H1 (cell line): Measurements from ENCODE around the gene WDR64. TPM values are rescaled to one million over a fixed set of nuclear protein-coding genes. Genes with fewer than 3 reads are reported as not detected.

Source experiments
- CTCF ChIA-PET: fragments of 300-600 bp; sonication (Branson Sonifier 250); formaldehyde crosslinking; loops from one replicate; lab custom pipeline; 2021; ENCODE audit not compliant: partially characterized antibody; lab: Charles Lee
- POLR2A ChIA-PET: fragments of 300-600 bp; sonication (Branson Sonifier 250); formaldehyde crosslinking; loops from one replicate; lab custom pipeline; 2021; ENCODE audit warnings: inconsistent platforms; ENCODE audit not compliant: partially characterized antibody; lab: Charles Lee
- DNase-seq, 2 experiments: peaks; one replicate each; pipeline versions ENCODE4 v3.0.0 to v3.0.0-alpha.2; 2010 to 2022; ENCODE audit warnings: low spot score in 2 of 2, low read depth in 1 of 2, mixed read lengths in 1 of 2
- FAIRE-seq: peaks from 2 replicates; lab custom pipeline; 2011; peaks lifted over from hg19 to GRCh38; lab: Jason Lieb, UNC
- H2AFZ ChIP-seq: 2 replicates; pipeline ENCODE4 v1.8.1; 2012; ENCODE audit warnings: low read length, inconsistent platforms
- H2AK5ac ChIP-seq: 2 replicates; pipeline ENCODE4 v1.6.1; 2013; ENCODE audit warnings: low read depth, low read length
- H2BK120ac ChIP-seq: replicated peaks from 2 replicates; pipeline ENCODE3; 2013; ENCODE audit warnings: low read depth, low read length, inconsistent platforms
- H2BK12ac ChIP-seq: 2 replicates; pipeline ENCODE4 v1.6.1; 2013; ENCODE audit warnings: low read depth, low read length
- H2BK15ac ChIP-seq: 2 replicates; pipeline ENCODE4 v1.6.1; 2013; ENCODE audit warnings: low read length
- H2BK20ac ChIP-seq: 2 replicates; pipeline ENCODE4 v1.6.1; 2013; ENCODE audit warnings: low read length
- H2BK5ac ChIP-seq: 2 replicates; pipeline ENCODE4 v1.6.1; 2013; ENCODE audit warnings: low read depth, low read length
- H3K14ac ChIP-seq: 2 replicates; pipeline ENCODE4 v1.6.1; 2013; ENCODE audit warnings: inconsistent platforms; ENCODE audit not compliant: insufficient read length
- H3K18ac ChIP-seq: 2 replicates; pipeline ENCODE4 v1.6.1; 2013; ENCODE audit warnings: low read length; ENCODE audit errors: extremely low read depth
- H3K23ac ChIP-seq: 2 replicates; pipeline ENCODE4 v1.6.1; 2013; ENCODE audit warnings: inconsistent platforms; ENCODE audit not compliant: insufficient read length
- H3K23me2 ChIP-seq: 2 replicates; pipeline ENCODE4 v1.6.1; 2013; ENCODE audit warnings: low read depth, low read length
- H3K27ac ChIP-seq: 2 replicates; pipeline ENCODE4 v1.6.1; 2011; ENCODE audit warnings: low read depth, low read length, inconsistent platforms
- H3K27me3 ChIP-seq, 4 experiments: replicated peaks in 1 of 4; 1 replicate in 1 of 4; 2 replicates in 3 of 4; pipeline versions ENCODE4 v1.6.1 to v1.8.1; 2011 to 2013; ENCODE audit warnings: low read length in 3 of 4, mild to moderate bottlenecking in 3 of 4, inconsistent platforms in 2 of 4, mixed read lengths in 2 of 4, moderate library complexity in 1 of 4; ENCODE audit not compliant: control insufficient read depth in 3 of 4, insufficient read depth in 3 of 4; ENCODE audit errors: extremely low read depth in 1 of 4
- H3K36me3 ChIP-seq, 4 experiments: 2 replicates each; pipeline versions ENCODE4 v1.6.1 to v1.8.1; 2011 to 2013; ENCODE audit warnings: mild to moderate bottlenecking in 4 of 4, low read length in 3 of 4, moderate library complexity in 2 of 4, control low read depth in 1 of 4, inconsistent platforms in 1 of 4; ENCODE audit not compliant: insufficient read depth in 4 of 4, control insufficient read depth in 2 of 4
- H3K4ac ChIP-seq: replicated peaks from 2 replicates; pipeline ENCODE3; 2013; ENCODE audit warnings: low read length, low read depth, mixed read lengths, inconsistent platforms; ENCODE audit not compliant: insufficient read length
- H3K4me1 ChIP-seq, 4 experiments: replicated peaks in 1 of 4; 1 replicate in 1 of 4; 2 replicates in 3 of 4; pipeline versions ENCODE4 v1.6.1 to v1.8.1; 2011 to 2013; ENCODE audit warnings: low read length in 3 of 4, inconsistent platforms in 2 of 4, mixed read lengths in 1 of 4; ENCODE audit not compliant: insufficient read depth in 4 of 4, control insufficient read depth in 3 of 4
- H3K4me2 ChIP-seq, 2 experiments: 2 replicates each; pipeline versions ENCODE4 v1.6.1 to v1.8.1; 2011 to 2013; ENCODE audit warnings: low read depth in 2 of 2, low read length in 2 of 2, control low read depth in 1 of 2, inconsistent platforms in 1 of 2, mild to moderate bottlenecking in 1 of 2; ENCODE audit not compliant: insufficient read depth in 1 of 2
- H3K4me3 ChIP-seq, 4 experiments: fragments of 200-600, 300-600 bp in 1 of 4; sonication (generic), shearing (Covaris generic), sonication (Bioruptor Twin) in 1 of 4; 2 replicates each; pipeline versions ENCODE4 v1.5.1 to v1.8.1; 2011 to 2016; ENCODE audit warnings: low read length in 4 of 4, low read depth in 3 of 4, control low read depth in 2 of 4, inconsistent platforms in 2 of 4, mild to moderate bottlenecking in 2 of 4, mixed read lengths in 1 of 4, moderate library complexity in 1 of 4; ENCODE audit not compliant: insufficient read depth in 2 of 4; ENCODE audit errors: extremely low read depth in 1 of 4
- H3K56ac ChIP-seq: replicated peaks from 2 replicates; pipeline ENCODE3; 2013; ENCODE audit warnings: low read depth, mild to moderate bottlenecking, mixed read lengths, low read length, inconsistent platforms; ENCODE audit not compliant: insufficient read length
- H3K79me1 ChIP-seq: 2 replicates; pipeline ENCODE4 v1.6.1; 2013; ENCODE audit warnings: low read depth, low read length, control low read depth
- H3K79me2 ChIP-seq, 2 experiments: 2 replicates each; pipeline versions ENCODE4 v1.6.1 to v1.8.1; 2012 to 2013; ENCODE audit warnings: low read length in 2 of 2, mild to moderate bottlenecking in 2 of 2, inconsistent platforms in 1 of 2; ENCODE audit not compliant: insufficient read depth in 2 of 2, control insufficient read depth in 1 of 2
- H3K9ac ChIP-seq, 4 experiments: replicated peaks in 1 of 4; 1 replicate in 1 of 4; 2 replicates in 3 of 4; pipeline versions ENCODE4 v1.6.1 to v1.8.1; 2011 to 2013; ENCODE audit warnings: low read depth in 3 of 4, low read length in 3 of 4, control low read depth in 2 of 4, mild to moderate bottlenecking in 2 of 4, moderate library complexity in 2 of 4, inconsistent platforms in 1 of 4; ENCODE audit errors: extremely low read depth in 1 of 4
- H3K9me3 ChIP-seq, 2 experiments: 2 replicates each; pipeline versions ENCODE4 v1.6.1 to v1.8.1; 2012 to 2013; ENCODE audit warnings: mild to moderate bottlenecking in 2 of 2, moderate library complexity in 2 of 2, control low read depth in 1 of 2, inconsistent platforms in 1 of 2, low read depth in 1 of 2, low read length in 1 of 2, mixed read lengths in 1 of 2; ENCODE audit not compliant: insufficient read depth in 2 of 2
- H4K20me1 ChIP-seq, 2 experiments: replicated peaks in 1 of 2; 2 replicates each; pipeline versions ENCODE3 to v1.8.1; 2011 to 2013; ENCODE audit warnings: inconsistent platforms in 2 of 2, low read length in 2 of 2, mild to moderate bottlenecking in 1 of 2; ENCODE audit not compliant: insufficient read depth in 2 of 2, control insufficient read depth in 1 of 2
- H4K5ac ChIP-seq: 2 replicates; pipeline ENCODE4 v1.6.1; 2013; ENCODE audit warnings: low read length, low read depth, mixed read lengths, inconsistent platforms; ENCODE audit not compliant: insufficient read length
- H4K8ac ChIP-seq: 2 replicates; pipeline ENCODE4 v1.8.0; 2013; ENCODE audit warnings: mild to moderate bottlenecking, moderate library complexity, low read length, inconsistent platforms; ENCODE audit not compliant: insufficient read depth; ENCODE audit errors: extremely low read depth
- H4K91ac ChIP-seq: replicated peaks from 2 replicates; pipeline ENCODE3; 2013; ENCODE audit warnings: low read length, mixed read lengths, inconsistent platforms; ENCODE audit not compliant: insufficient read length
- CEBPB ChIP-seq: IDR thresholded peaks from 2 replicates; pipeline ENCODE4 v1.6.1; 2012; ENCODE audit warnings: low read depth, low read length
- NRF1 ChIP-seq: IDR thresholded peaks from 2 replicates; pipeline ENCODE4 v1.6.1; 2011; ENCODE audit warnings: mild to moderate bottlenecking, low read depth, low read length, improper control_type of control experiment
- POU5F1 ChIP-seq: IDR thresholded peaks from 2 replicates; pipeline ENCODE4 v1.6.1; 2011; ENCODE audit warnings: low read depth, mild to moderate bottlenecking, low read length, moderate library complexity
- RNF2 ChIP-seq: fragments of 200-900, 300-1000 bp; sonication (generic); IDR thresholded peaks from 2 replicates; pipeline ENCODE4 v1.7.1; 2016; ENCODE audit warnings: borderline replicate concordance, low read depth, mild to moderate bottlenecking, antibody characterized with exemption, low read length; ENCODE audit not compliant: poor library complexity, severe bottlenecking; ENCODE audit errors: missing control alignments
- SAP30 ChIP-seq: fragments of 300-600 bp; sonication (generic); IDR thresholded peaks from 2 replicates; pipeline ENCODE4 v1.7.1; 2012; ENCODE audit warnings: low read length, moderate library complexity, mild to moderate bottlenecking, inconsistent platforms; ENCODE audit not compliant: insufficient read depth, insufficient replicate concordance
- SIN3A ChIP-seq, 2 experiments: IDR thresholded peaks in 1 of 2; conservative IDR thresholded peaks in 1 of 2; 2 replicates each; pipeline ENCODE4 v1.6.1; 2011 to 2012; ENCODE audit warnings: low read length in 2 of 2, improper control_type of control experiment in 1 of 2, low read depth in 1 of 2, mild to moderate bottlenecking in 1 of 2
- SP1 ChIP-seq: IDR thresholded peaks from 2 replicates; pipeline ENCODE4 v1.6.1; 2011; ENCODE audit warnings: low read depth, low read length
- YY1 ChIP-seq: IDR thresholded peaks from 2 replicates; pipeline ENCODE4 v1.6.1; 2011; ENCODE audit warnings: low read depth, mild to moderate bottlenecking, low read length
- ZNF274 ChIP-seq: IDR thresholded peaks from 2 replicates; pipeline ENCODE4 v1.7.0; 2012; ENCODE audit warnings: low read length, borderline replicate concordance; ENCODE audit errors: extremely low read depth
- WGBS, 2 experiments: shearing (Covaris generic) in 1 of 2; methylation state at CpG; one replicate each; pipeline versions ENCODE4 v1.1.6 to v1.1.7; 2013 to 2015; ENCODE audit warnings: low lambda C conversion rate in 2 of 2, mixed read lengths in 2 of 2, inconsistent platforms in 1 of 2, low coverage in 1 of 2, missing lambda C conversion rate in 1 of 2; ENCODE audit not compliant: insufficient replicate concordance in 2 of 2, insufficient coverage in 1 of 2, insufficient read length in 1 of 2; ENCODE audit errors: extremely low coverage in 1 of 2, missing lambda C conversion rate in 1 of 2; 5-methylcytosine and 5-hydroxymethylcytosine counted together
- polyA plus RNA-seq, 7 experiments: library from polyadenylated mRNA; depleted of rRNA in 3 of 7; stranded (reverse) in 5 of 7; unstranded in 2 of 7; fragments of >200 nt in 5 of 7; fragments of 200-250 nt in 2 of 7; gene quantifications; 1 replicate in 5 of 7; 2 replicates in 1 of 7; 4 replicates in 1 of 7; pipeline versions ENCODE4 v1.2.1 to v1.2.3, GENCODE V29; 2011 to 2013; ENCODE audit warnings: missing spikeins in 2 of 7, mixed read lengths in 2 of 7
- total RNA-seq: library from RNA; stranded (reverse); fragmentation: NEBNext Ultra II Directional; extraction: Animal tissue kit (Norgen Biotek cat#: 25700); gene quantifications from 2 replicates; pipeline ENCODE4 v1.2.1, GENCODE V29; 2021
- TF ChIP-seq, protein P1 (sequence below), 3 experiments: IDR thresholded peaks; 1 replicate in 2 of 3; 2 replicates in 1 of 3; pipeline versions ENCODE4 v1.5.1 to v1.6.1; 2011; ENCODE audit warnings: low read length in 3 of 3, mild to moderate bottlenecking in 3 of 3, inconsistent platforms in 2 of 3, low read depth in 1 of 3, moderate library complexity in 1 of 3; ENCODE audit not compliant: insufficient read depth in 1 of 3; ENCODE audit errors: control extremely low read depth in 1 of 3

Gene WDR64
- total and polyA plus RNA-seq, 2 of the 8 experiments (the other 6 are each of a cell fraction or from before 2014, with no cell fraction given): 0.02 TPM; not detected in 1

DNA sequence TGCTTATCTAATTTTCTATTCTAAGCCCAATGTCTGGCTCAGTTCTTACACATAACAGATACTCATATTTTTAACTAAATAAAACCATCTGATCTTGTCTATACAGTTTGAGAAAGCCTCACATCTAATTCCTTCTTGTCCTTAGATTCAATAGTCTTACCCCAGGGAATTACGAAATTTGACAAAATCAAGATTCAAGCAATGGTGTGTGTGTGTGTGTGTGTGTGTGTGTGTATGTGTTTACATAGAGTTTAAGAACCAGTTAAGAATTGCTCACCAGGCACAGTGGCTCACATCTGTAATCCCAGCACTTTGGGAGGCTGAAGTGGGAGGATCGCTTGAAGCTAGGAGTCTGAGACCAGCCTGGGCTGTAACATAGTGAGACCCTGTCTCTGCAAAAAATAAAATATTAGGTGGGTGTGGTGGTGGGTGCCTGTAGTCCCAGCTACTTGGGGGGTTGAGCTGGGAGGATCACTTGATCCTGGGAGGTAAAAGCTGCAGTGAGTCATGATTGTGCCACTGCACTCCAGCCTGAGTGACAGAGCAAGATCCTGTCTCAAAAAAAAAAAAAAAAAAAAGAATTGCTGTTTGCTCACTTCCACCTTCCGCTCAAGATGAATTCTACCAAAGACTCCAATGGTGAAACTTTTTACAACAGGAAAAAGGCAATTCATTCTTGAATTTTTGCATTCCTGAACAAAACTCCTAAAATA is 6.2 kb downstream of the WDR64 start:
- 82% methylated on average over 3 of the region's 3 CpGs; no CpG with 5 or more reads in 1 of the 2 experiments for WGBS, 2 experiments
- Histone ChIP-seq H3K4me1 (no peaks in the 10 kb centered on the region), H4K91ac (no peak overlapping the region), H3K4me2 (no peak overlapping the region), H4K5ac (no peak overlapping the region), H3K9ac (no peak overlapping the region), H2BK15ac (no peak overlapping the region), H3K4me3 (no peak overlapping the region), H3K14ac (no peak overlapping the region), H3K23me2 (peaks cover 1% of the 10 kb centered on the region; the same call in 1 of the 2 replicates), H3K56ac (no peak overlapping the region), H2AK5ac (no peak overlapping the region), H3K36me3 (no peaks in the 10 kb centered on the region), H3K4ac (no peak overlapping the region), H2BK12ac (no peak overlapping the region), H3K79me1 (no peaks in the 10 kb centered on the region), H3K9me3 (no peaks in the 10 kb centered on the region), H4K20me1 (no peaks in the 10 kb centered on the region), H2AFZ (no peak overlapping the region), H2BK20ac (no peak overlapping the region), H2BK120ac (no peak overlapping the region), H3K27me3 (no peaks in the 10 kb centered on the region), H3K27ac (no peak overlapping the region), H4K8ac (no peak overlapping the region), H3K23ac (no peak overlapping the region), H3K18ac (no peak overlapping the region), H2BK5ac (no peak overlapping the region), H3K79me2 (no peaks in the 10 kb centered on the region)
- ChIA-PET CTCF (interaction anchor here (1.6 kb wide), 1 partner anchor 48 kb away, joined by 6 read pairs; no protein-coding TSS in a partner anchor), POLR2A (no interaction called here)
- FAIRE-seq (no peak), DNase-seq (no peak)
- TF ChIP-seq NRF1: no peak
- no peak for TF ChIP-seq SIN3A (conservative IDR thresholded peaks at IDR 0.05 in 1 of 2, IDR thresholded peaks at IDR 0.05 in 1 of 2; ENCODE audit: low read depth in 1 of 2, low read length in 2 of 2)
- TF ChIP-seq YY1: no peak
- no peak for TF ChIP-seq RNF2
- TF ChIP-seq, protein P1, sequence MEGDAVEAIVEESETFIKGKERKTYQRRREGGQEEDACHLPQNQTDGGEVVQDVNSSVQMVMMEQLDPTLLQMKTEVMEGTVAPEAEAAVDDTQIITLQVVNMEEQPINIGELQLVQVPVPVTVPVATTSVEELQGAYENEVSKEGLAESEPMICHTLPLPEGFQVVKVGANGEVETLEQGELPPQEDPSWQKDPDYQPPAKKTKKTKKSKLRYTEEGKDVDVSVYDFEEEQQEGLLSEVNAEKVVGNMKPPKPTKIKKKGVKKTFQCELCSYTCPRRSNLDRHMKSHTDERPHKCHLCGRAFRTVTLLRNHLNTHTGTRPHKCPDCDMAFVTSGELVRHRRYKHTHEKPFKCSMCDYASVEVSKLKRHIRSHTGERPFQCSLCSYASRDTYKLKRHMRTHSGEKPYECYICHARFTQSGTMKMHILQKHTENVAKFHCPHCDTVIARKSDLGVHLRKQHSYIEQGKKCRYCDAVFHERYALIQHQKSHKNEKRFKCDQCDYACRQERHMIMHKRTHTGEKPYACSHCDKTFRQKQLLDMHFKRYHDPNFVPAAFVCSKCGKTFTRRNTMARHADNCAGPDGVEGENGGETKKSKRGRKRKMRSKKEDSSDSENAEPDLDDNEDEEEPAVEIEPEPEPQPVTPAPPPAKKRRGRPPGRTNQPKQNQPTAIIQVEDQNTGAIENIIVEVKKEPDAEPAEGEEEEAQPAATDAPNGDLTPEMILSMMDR (IDR thresholded peaks at IDR 0.05; ENCODE audit: control extremely low read depth in 1 of 3, insufficient read depth in 1 of 3, low read depth in 1 of 3, low read length in 3 of 3): no peak
- TF ChIP-seq SP1: no peak
- TF ChIP-seq SAP30: no peak
- TF ChIP-seq POU5F1: no peak
- TF ChIP-seq ZNF274: no peak
- TF ChIP-seq CEBPB: no peak
